ENCODE measurements around the gene FUNDC2. TPM values are rescaled to one million over a fixed set of nuclear protein-coding genes. Genes with fewer than 3 reads are reported as not detected.

The FUNDC2 gene
- total and polyA plus RNA-seq, 12 donors: 71.5 to 210 (median 113) TPM

DNA sequence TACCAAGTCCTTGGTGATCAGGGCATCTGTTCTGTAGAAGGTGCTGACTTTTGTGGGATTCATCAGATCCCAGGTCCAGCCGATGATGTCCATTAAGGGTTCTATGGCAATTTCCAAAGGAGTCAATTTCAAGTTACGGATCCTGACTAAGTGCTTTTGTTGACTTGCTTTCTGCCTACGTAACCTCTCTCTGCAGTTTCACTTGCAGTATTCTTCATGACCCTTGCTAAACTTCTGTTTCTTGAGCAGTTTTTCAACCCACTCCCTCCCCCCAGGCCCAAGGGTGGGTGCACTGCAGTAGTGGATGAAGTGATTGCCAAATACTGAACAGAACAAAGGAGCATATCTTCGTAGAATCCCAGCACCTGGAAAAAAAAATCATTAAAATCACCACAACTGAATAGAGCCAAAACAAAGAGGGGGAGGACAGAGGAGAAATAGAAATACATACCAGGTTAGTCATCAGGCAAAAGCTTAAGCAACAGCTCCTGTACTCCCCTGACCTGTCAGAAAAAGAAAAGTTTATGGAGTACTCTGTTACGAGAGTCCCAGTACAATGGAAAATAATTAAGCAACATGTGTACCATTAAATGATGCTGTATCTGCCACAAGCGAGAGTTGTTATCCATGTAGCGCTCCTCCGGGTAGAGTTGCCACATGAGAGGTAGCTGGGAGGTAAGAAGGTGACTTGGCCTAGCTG lies 38.5 kb downstream of the FUNDC2 start:
- intact Hi-C loops (cut with DNase I): no loop called here
- no peaks in the 10 kb centered on the region for H3K27me3 ChIP-seq
- WGBS, 4 donors: 71 to 75% (median 73%) methylated on average over 7 to 8 of the region's 8 CpGs

DNA sequence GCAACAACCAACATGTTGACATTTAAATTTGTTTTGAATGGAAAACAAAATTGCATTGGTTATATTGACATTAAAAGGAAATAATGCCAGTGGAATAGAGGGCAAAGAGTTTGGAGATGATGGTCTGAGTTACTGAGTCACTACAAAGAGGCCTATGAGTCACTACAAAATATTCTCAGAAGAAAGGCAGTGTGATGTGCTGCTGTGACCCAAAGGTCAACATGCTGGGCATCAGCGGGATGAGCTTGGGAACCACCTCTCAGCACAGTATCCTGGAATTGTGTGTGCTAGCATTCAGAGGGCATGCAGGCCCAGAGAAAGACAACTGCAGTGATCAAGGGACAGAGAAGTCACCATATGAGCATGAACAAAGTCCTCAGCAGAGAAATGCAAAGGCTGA lies 41.5 kb downstream of the FUNDC2 start:
- Histone ChIP-seq H3K4me3 (no peak overlapping the region), H3K9me3 (replicated peaks in 1 of 3) (no peaks in the 10 kb centered on the region), H3K27me3 (no peaks in the 10 kb centered on the region), H3K4me1 (replicated peaks in 1 of 2) (peaks cover 0 to 10% of the 10 kb centered on the region in 2 donors), H3K36me3 (replicated peaks in 1 of 2) (peaks cover 0 to 1% of the 10 kb centered on the region in 2 donors), H3K27ac (peak overlapping the region in 2 of 5 donors; percentile 24)
- no peak for TF ChIP-seq POLR2A (IDR thresholded peaks at IDR 0.05)
- TF ChIP-seq, protein P1, sequence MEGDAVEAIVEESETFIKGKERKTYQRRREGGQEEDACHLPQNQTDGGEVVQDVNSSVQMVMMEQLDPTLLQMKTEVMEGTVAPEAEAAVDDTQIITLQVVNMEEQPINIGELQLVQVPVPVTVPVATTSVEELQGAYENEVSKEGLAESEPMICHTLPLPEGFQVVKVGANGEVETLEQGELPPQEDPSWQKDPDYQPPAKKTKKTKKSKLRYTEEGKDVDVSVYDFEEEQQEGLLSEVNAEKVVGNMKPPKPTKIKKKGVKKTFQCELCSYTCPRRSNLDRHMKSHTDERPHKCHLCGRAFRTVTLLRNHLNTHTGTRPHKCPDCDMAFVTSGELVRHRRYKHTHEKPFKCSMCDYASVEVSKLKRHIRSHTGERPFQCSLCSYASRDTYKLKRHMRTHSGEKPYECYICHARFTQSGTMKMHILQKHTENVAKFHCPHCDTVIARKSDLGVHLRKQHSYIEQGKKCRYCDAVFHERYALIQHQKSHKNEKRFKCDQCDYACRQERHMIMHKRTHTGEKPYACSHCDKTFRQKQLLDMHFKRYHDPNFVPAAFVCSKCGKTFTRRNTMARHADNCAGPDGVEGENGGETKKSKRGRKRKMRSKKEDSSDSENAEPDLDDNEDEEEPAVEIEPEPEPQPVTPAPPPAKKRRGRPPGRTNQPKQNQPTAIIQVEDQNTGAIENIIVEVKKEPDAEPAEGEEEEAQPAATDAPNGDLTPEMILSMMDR (IDR thresholded peaks at IDR 0.05): no peak
- 14 to 58% (median 36%) methylated on average over 1 of the region's 1 CpG for WGBS, 4 donors
- peak in 5 of 7 donors; percentile 34 to 52 (median 46) for DNase-seq
- intact Hi-C loops (cut with DNase I): no loop called here

More for the DNA sequence above, 38.5 kb downstream of the FUNDC2 start:
- DNase-seq: peak in 1 of 7 donors; percentile 18
- TF ChIP-seq POLR2A (IDR thresholded peaks at IDR 0.05): no peak
- TF ChIP-seq, protein P1 (IDR thresholded peaks at IDR 0.05): no peak
- Histone ChIP-seq H3K4me3 (no peak overlapping the region), H3K36me3 (replicated peaks in 1 of 2) (no peaks in the 10 kb centered on the region), H3K27ac (peak overlapping the region in 4 of 5 donors; percentile 14 to 55 (median 16)), H3K4me1 (replicated peaks in 1 of 2) (no peaks in the 10 kb centered on the region), H3K9me3 (replicated peaks in 1 of 3) (no peaks in the 10 kb centered on the region)

DNA sequence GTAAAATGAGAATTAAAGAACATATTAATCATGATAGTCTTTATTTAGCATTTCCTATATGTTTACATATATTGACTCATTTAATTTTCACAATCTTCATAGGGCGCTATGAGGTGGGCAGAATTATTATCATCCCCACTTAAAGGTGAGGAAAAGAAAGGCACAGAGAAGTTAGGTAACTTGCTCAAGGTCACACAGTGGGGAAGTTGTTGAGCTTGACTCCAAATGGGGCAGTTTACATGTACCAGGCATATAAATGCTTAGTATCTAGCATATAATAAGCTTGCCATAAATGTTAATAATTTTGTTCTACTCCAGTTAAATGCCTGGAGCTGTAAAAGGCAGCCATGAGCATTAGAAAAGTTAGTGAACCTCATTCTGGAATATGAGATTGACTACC lies 42.8 kb downstream of the FUNDC2 start:
- H3K27me3 ChIP-seq: no peaks in the 10 kb centered on the region
- peaks cover 0 to 9% of the 10 kb centered on the region in 2 donors for H3K36me3 ChIP-seq (replicated peaks in 1 of 2)
- intact Hi-C loops (cut with DNase I): no loop called here
- H3K9me3 ChIP-seq (replicated peaks in 1 of 3): no peaks in the 10 kb centered on the region
- DNase-seq: no peak
- WGBS, 4 donors: 72 to 100% (median 94%) methylated on average over 1 of the region's 1 CpG
- no peak overlapping the region for H3K27ac ChIP-seq
- H3K4me1 ChIP-seq (replicated peaks in 1 of 2): peaks cover 0 to 10% of the 10 kb centered on the region in 2 donors
- H3K4me3 ChIP-seq: peak overlapping the region in 1 of 4 donors; percentile 59
- TF ChIP-seq, protein P1 (IDR thresholded peaks at IDR 0.05): no peak
- TF ChIP-seq POLR2A (IDR thresholded peaks at IDR 0.05): no peak

DNA sequence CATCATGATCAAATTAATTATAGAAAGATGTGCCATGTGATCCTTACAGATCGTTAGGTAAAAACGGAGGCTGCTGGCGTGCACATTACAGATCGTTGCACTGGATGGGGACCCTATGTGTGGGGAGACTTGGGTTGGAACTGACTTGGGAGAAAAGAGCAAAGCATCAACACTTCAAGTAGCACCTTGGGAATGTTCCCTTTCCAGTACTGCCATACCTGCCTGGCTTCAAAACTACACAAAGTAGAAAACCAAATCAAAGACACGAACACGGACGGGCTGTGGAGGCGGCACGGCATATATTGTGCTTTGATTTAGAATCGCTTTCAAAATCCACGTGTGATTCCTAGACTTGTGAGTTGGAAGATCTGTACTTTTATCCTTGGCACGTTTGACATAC lies 43.4 kb downstream of the FUNDC2 start:
- H3K27ac ChIP-seq: peak overlapping the region in 2 of 5 donors; percentile 71 to 86
- peak overlapping the region in 2 of 4 donors; percentile 36 to 59 for H3K4me3 ChIP-seq
- H3K27me3 ChIP-seq: no peaks in the 10 kb centered on the region
- intact Hi-C loops (cut with DNase I): no loop called here
- 16 to 43% (median 30%) methylated on average over 12 of the region's 12 CpGs for WGBS, 4 donors
- H3K4me1 ChIP-seq (replicated peaks in 1 of 2): peaks cover 0 to 10% of the 10 kb centered on the region in 2 donors
- TF ChIP-seq POLR2A (IDR thresholded peaks at IDR 0.05): no peak
- TF ChIP-seq, protein P1 (IDR thresholded peaks at IDR 0.05): no peak
- no peaks in the 10 kb centered on the region for H3K9me3 ChIP-seq (replicated peaks in 1 of 3)
- no peak for DNase-seq
- peaks cover 0 to 9% of the 10 kb centered on the region in 2 donors for H3K36me3 ChIP-seq (replicated peaks in 1 of 2)

Measured in adrenal gland (tissue), 12 donors.